Heart right ventricle (tissue), 16 donors: Measurements from ENCODE around the gene VTI1B. TPM values are rescaled to one million over a fixed set of nuclear protein-coding genes. Genes with fewer than 3 reads are reported as not detected.
"Not testable (repeated sequence)": the region's sequence is repeated elsewhere in the genome, so short reads cannot be mapped to it uniquely, and the experiment has no call there.

ENCODE experiments used
- ATAC-seq, 8 donors: fragments of 200-7000 bp; cut with Tn5 transposase; one replicate each; pipeline ENCODE4 v1.9.1; 2020; ENCODE audit warnings: mild to moderate bottlenecking in 8 of 8, moderate library complexity in 8 of 8, moderate number of reproducible peaks in 1 of 8
- DNase-seq, 2 donors: peaks; one replicate each; pipeline ENCODE4 v3.0.0-alpha.2; 2020
- H3K27ac ChIP-seq, 10 donors: fragments of 200-600 bp; sonication (generic) in 2 of 10; one replicate each; pipeline versions ENCODE4 v1.5.0 to v1.8.0; 2020 to 2022; ENCODE audit warnings: mild to moderate bottlenecking in 3 of 10
- H3K27me3 ChIP-seq, 7 donors: fragments of 200-600 bp; one replicate each; pipeline ENCODE4 v1.8.0; 2021 to 2022; ENCODE audit warnings: mild to moderate bottlenecking in 2 of 7
- H3K36me3 ChIP-seq, 9 donors: fragments of 200-600 bp; sonication (generic) in 1 of 9; one replicate each; pipeline versions ENCODE4 v1.5.0 to v1.8.0; 2020 to 2022; ENCODE audit warnings: mild to moderate bottlenecking in 2 of 9
- H3K4me1 ChIP-seq, 9 donors: fragments of 200-600 bp; sonication (generic) in 1 of 9; one replicate each; pipeline versions ENCODE4 v1.5.0 to v1.8.0; 2020 to 2022; ENCODE audit warnings: mild to moderate bottlenecking in 4 of 9
- H3K4me3 ChIP-seq, 10 donors: fragments of 200-600 bp; sonication (generic) in 2 of 10; one replicate each; pipeline versions ENCODE4 v1.5.0 to v1.8.0; 2020 to 2022; ENCODE audit warnings: mild to moderate bottlenecking in 7 of 10, moderate library complexity in 2 of 10
- H3K9me3 ChIP-seq, 11 donors: fragments of 200-600 bp in 10 of 11; sonication (generic) in 2 of 11; one replicate each; pipeline versions ENCODE4 v1.5.0 to v1.8.0; 2013 to 2022; ENCODE audit warnings: mild to moderate bottlenecking in 2 of 11, control low read depth in 1 of 11, moderate library complexity in 1 of 11
- WGBS, 2 donors: extraction: QIAGEN DNeasy Blood & Tissue Kit; methylation state at CpG; one replicate each; pipeline ENCODE4 v1.1.7; 2013; ENCODE audit warnings: inconsistent platforms in 1 of 2; 5-methylcytosine and 5-hydroxymethylcytosine counted together
- intact Hi-C, 10 donors: fragments of 100-400 bp; cut with DNase I; formaldehyde crosslinking; loops; one replicate each; pipeline versions ENCODE4 v1.11.1 to v1.14.2; 2022
- long read RNA-seq, 3 donors: library from polyadenylated mRNA; unstranded; transcript quantifications; one replicate each; pipeline ENCODE4 v2.0.0, GENCODE V29; 2020 to 2021
- polyA plus RNA-seq, 2 donors: library from polyadenylated mRNA; stranded (reverse); fragments of 200-250 nt; gene quantifications; one replicate each; pipeline ENCODE4 v1.2.3, GENCODE V29; 2013
- total RNA-seq, 10 donors: library from RNA; stranded (reverse); fragmentation: NEBNext Ultra II Directional in 3 of 10; extraction: Animal tissue kit (Norgen Biotek cat#: 25700) in 3 of 10; gene quantifications; one replicate each; pipeline versions ENCODE4 v1.2.1 to v1.2.4, GENCODE V29; 2021 to 2023
- TF ChIP-seq, protein P1 (sequence below), 9 donors: fragments of 200-600 bp; sonication (generic) in 2 of 9; IDR thresholded peaks; one replicate each; pipeline versions ENCODE4 v1.5.0 to v1.8.0; 2021 to 2022; ENCODE audit warnings: antibody characterized with exemption in 9 of 9, mild to moderate bottlenecking in 5 of 9, moderate library complexity in 1 of 9
- donor health status: Arrhythmogenic right ventricular cardiomyopathy.
- donor health status: ischemic (EF 13 %, LVEDD 7.1; RV severe dilation, severe dysfunction).
- donor health status: healthy with polysubstance abuse.
- donor health status: DM: no; HTN: yes; CAD: no.
- donor health status: DM: no; HTN: no; CAD: no.
- donor health status: ischemic (EF 25% LVEDD 6.9; RV normal size, moderate dysfunction).
- donor health status: ischemic (EF 25% LVEDD 5.7; RV mildly dilated, moderate dysfunction).
- donor health status: healthy.
- donor health status: DM: yes; HTN: yes; CAD: no.
- donor health status: Ischemic cardiomyopathy.
- donor health status: ischemic (EF 35%, LVEDD 5.7; RV mildly dilated, moderate dysfunction).
- donor health status: nonischemic (EF 11% LVEDD 7.7; RV severe dilation, severe dysfunction).
- donor health status: DM: yes; HTN: yes; CAD: no.
- donor health status: PGD.
- donor health status: ischemic (EF 29% LVEDD 5.4; RV normal size, mild dysfunction).
- donor health status: nonischemic (EF 23%, LVEDD 6.1; RV moderate dilation, normal function).

VTI1B gene, protein sequence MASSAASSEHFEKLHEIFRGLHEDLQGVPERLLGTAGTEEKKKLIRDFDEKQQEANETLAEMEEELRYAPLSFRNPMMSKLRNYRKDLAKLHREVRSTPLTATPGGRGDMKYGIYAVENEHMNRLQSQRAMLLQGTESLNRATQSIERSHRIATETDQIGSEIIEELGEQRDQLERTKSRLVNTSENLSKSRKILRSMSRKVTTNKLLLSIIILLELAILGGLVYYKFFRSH
- 100 to 1,000 TPM; 110 to 153 (median 125) TPM for total RNA-seq
- 10 to 100 TPM; 64.7 to 88.2 TPM for polyA plus RNA-seq
- long read RNA-seq, donor 1, full-length matches to known transcripts, result 57 of 67 reads
- long read RNA-seq, donor 1, partial matches to known transcripts, result 4 of 67 reads
- long read RNA-seq, donor 1, other reads (novel, unspliced or antisense), result 6 of 67 reads
- long read RNA-seq, donor 2, full-length matches to known transcripts, result 59 of 78 reads
- long read RNA-seq, donor 2, partial matches to known transcripts, result 3 of 78 reads
- long read RNA-seq, donor 2, other reads (novel, unspliced or antisense), result 16 of 78 reads
- long read RNA-seq, donor 3, full-length matches to known transcripts, result 49 of 64 reads
- long read RNA-seq, donor 3, partial matches to known transcripts, result 1 of 64 reads
- long read RNA-seq, donor 3, other reads (novel, unspliced or antisense), result 14 of 64 reads

DNA sequence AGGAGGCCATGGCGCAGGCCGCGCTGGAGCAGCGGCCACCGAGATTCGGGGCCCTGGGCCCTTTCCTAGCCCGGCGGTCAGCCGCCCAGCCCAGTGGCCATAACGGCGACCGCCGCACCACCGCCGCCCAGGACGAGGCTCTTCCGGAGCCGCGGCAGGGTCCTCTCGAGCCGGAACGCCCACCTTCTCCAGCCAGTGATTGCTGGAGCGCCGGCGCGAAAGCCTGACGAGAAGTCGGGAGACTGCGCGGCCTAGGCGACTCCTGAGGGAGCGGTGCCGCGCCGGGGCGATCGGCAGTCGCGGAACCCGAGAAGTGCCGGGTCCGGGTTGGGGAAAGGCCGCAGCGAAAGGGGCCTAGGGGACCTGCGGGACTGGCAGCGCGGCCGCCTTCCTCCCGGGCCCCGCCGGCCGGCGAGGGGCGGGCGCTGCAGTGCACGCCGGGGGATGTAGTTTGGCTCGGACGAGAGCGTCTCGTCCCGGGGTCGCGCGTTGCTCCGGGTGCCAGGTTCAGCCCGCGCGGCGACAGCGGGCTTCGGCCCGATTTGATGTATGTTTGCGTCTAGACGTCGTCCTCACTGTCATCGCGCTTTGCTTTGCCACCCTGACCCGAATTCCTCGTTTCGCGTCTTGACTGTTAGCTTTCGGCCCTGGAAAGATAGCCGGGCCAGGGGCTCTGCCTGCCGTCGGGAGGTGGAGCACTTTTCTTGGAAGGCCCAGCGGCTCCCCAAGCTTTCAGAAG lies at the start of gene VTI1B:
Gene VTI1B, minus strand, starts transcription at position 153 of the 739 bp plus-strand sequence. Its CDS starts 143 bp downstream, at position 10.
- intact Hi-C loops, result loop anchor here in 1 of 10 donors (2.0 to 5.0 kb wide), 2 partner anchors 20 to 72 kb away; partner anchors contain the start of genes PIGH and RDH11
- peaks cover 0 to 22% (median 9%) of the 10 kb centered on the region in 9 donors for H3K36me3 ChIP-seq
- H3K27me3 ChIP-seq, result no peaks in the 10 kb centered on the region
- H3K9me3 ChIP-seq, result no peaks in the 10 kb centered on the region
- peak; percentile 84 to 85 for DNase-seq
- WGBS, 2 donors, result 0 to 1% methylated on average over 78 to 87 of the region's 87 CpGs
- H3K4me1 ChIP-seq, result peaks cover 7 to 34% (median 25%) of the 10 kb centered on the region in 9 donors
- H3K4me3 ChIP-seq, result peak within 1 kb of the TSS; percentile 79 to 99 (median 95)
- H3K27ac ChIP-seq, result peak within 1 kb of the TSS; percentile 96 to 100 (median 100)
- TF ChIP-seq, protein P1, sequence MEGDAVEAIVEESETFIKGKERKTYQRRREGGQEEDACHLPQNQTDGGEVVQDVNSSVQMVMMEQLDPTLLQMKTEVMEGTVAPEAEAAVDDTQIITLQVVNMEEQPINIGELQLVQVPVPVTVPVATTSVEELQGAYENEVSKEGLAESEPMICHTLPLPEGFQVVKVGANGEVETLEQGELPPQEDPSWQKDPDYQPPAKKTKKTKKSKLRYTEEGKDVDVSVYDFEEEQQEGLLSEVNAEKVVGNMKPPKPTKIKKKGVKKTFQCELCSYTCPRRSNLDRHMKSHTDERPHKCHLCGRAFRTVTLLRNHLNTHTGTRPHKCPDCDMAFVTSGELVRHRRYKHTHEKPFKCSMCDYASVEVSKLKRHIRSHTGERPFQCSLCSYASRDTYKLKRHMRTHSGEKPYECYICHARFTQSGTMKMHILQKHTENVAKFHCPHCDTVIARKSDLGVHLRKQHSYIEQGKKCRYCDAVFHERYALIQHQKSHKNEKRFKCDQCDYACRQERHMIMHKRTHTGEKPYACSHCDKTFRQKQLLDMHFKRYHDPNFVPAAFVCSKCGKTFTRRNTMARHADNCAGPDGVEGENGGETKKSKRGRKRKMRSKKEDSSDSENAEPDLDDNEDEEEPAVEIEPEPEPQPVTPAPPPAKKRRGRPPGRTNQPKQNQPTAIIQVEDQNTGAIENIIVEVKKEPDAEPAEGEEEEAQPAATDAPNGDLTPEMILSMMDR (IDR thresholded peaks at IDR 0.05), result peak in 4 of 9 donors; percentile 22 to 46 (median 42)
- ATAC-seq, result peak; percentile 96 to 98 (median 96)

DNA sequence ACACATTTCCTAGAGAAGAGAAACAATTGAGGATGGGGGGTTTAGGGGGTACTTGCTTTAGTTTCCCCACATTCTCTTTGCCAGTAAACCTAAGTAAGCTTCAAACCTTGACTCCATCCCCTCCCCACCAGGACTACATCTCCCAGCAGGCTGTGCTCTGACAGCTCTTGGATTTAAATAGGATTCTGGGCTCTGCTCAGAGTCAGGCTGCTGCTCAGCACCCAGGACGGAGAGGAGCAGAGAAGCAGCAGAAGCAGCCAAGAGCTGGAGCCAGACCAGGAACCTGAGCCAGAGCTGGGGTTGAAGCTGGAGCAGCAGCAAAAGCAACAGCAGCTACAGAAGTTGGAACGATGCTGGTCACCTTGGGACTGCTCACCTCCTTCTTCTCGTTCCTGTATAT lies 47.9 kb upstream of the VTI1B start:
- peak; percentile 91 to 98 (median 94) for ATAC-seq
- intact Hi-C loops, result no loop called here
- no peak overlapping the region for H3K27ac ChIP-seq
- WGBS, 2 donors, result 8 to 15% methylated on average over 3 of the region's 3 CpGs
- DNase-seq, result peak; percentile 72 to 77
- H3K4me3 ChIP-seq, result no peak overlapping the region
- H3K36me3 ChIP-seq, result no peaks in the 10 kb centered on the region
- H3K9me3 ChIP-seq, result no peaks in the 10 kb centered on the region
- TF ChIP-seq, protein P1 (IDR thresholded peaks at IDR 0.05), result no peak
- peaks cover 0 to 16% (median 0%) of the 10 kb centered on the region in 7 donors for H3K27me3 ChIP-seq
- H3K4me1 ChIP-seq, result peaks cover 0 to 12% (median 9%) of the 10 kb centered on the region in 9 donors

DNA sequence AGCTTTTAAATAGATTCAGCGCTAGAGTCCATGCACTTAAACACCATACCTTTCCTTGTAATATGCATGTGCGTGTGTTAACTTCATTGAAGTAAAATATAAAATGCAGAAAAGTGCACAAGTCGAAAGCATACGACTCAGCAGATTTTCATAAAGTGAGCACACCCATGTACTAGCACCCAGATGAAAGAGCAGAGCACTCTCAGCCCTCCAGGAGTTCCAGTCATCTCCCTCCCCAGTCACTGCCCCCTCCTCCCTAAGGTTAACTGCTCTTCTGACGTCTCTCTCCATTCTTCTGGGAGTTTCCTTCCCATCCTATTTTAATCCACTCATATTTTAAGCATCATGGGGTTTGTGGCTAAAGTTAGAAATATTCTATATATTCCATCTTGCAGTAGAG lies 47.4 kb upstream of the VTI1B start:
- H3K4me1 ChIP-seq, result peaks cover 0 to 12% (median 9%) of the 10 kb centered on the region in 9 donors
- H3K36me3 ChIP-seq, result no peaks in the 10 kb centered on the region
- DNase-seq (no peak), ATAC-seq (no peak)
- intact Hi-C loops, result no loop called here
- H3K27me3 ChIP-seq, result peaks cover 0 to 16% (median 0%) of the 10 kb centered on the region in 7 donors
- 61 to 69% methylated on average over 5 of the region's 5 CpGs for WGBS, 2 donors
- TF ChIP-seq, protein P1 (IDR thresholded peaks at IDR 0.05), result no peak
- H3K27ac ChIP-seq, result no peak overlapping the region
- H3K9me3 ChIP-seq, result no peaks in the 10 kb centered on the region
- no peak overlapping the region for H3K4me3 ChIP-seq

DNA sequence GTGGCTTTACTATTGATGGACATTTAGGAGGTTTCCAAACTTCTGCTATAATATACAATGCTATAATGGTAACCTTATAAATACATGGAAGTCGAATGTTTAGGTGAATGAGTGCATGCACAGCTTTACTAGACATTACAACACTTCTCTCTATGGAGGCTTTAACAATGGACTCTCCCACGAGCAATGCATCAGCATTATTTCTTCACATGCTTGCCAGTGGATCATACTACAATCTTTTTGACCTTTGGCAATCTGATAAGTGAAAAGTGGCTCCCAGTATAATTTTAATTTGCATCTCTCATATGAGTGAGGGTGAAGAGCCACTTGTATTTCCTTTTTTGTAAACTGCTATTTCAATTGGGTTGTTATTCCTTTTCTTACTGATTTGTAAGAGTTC lies 45.4 kb upstream of the VTI1B start:
- DNase-seq, result no peak
- H3K4me1 ChIP-seq, result peaks cover 0 to 12% (median 9%) of the 10 kb centered on the region in 9 donors
- intact Hi-C loops, result no loop called here
- H3K27me3 ChIP-seq, result peaks cover 0 to 16% (median 0%) of the 10 kb centered on the region in 7 donors
- ATAC-seq, result no peak
- H3K36me3 ChIP-seq, result no peaks in the 10 kb centered on the region
- no peaks in the 10 kb centered on the region for H3K9me3 ChIP-seq
- no peak overlapping the region for H3K27ac ChIP-seq
- no peak overlapping the region for H3K4me3 ChIP-seq
- TF ChIP-seq, protein P1 (IDR thresholded peaks at IDR 0.05), result no peak
- WGBS, 2 donors, result 38 to 55% methylated on average over 2 of the region's 2 CpGs

DNA sequence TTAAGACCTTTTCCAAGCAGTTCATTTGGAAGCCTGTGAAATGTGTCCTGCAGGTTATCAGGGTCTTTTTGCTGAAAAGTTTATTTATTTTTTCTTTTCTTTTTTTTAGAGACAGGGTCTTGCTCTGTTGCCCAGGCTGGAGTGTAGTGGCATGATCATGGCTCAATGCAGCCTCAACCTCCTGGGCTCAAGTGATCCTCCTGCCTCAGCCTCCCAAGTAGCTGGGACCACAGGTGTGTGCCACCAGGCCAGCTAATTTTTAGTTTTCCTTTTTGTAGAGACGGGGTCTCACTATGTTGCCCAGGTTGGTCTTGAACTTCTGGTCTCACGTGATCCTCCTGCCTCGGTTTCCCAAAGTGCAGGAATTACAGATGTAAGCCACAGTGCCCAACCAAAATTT lies 45.0 kb upstream of the VTI1B start:
- H3K27ac ChIP-seq, H3K4me3 ChIP-seq, H3K36me3 ChIP-seq, DNase-seq, ATAC-seq, intact Hi-C loops, H3K9me3 ChIP-seq: not testable (repeated sequence)
- H3K4me1 ChIP-seq, result peaks cover 0 to 12% (median 9%) of the 10 kb centered on the region in 9 donors
- WGBS, 2 donors, result 87 to 89% methylated on average over 3 of the region's 3 CpGs
- peaks cover 0 to 16% (median 0%) of the 10 kb centered on the region in 7 donors for H3K27me3 ChIP-seq
